D341Med (cell line): ENCODE data around the gene BRI3.

Experiments used
- DNase-seq: peaks from one replicate; pipeline ENCODE4 v3.0.0; 2012; ENCODE audit warnings: low spot score

BRI3 gene

DNA sequence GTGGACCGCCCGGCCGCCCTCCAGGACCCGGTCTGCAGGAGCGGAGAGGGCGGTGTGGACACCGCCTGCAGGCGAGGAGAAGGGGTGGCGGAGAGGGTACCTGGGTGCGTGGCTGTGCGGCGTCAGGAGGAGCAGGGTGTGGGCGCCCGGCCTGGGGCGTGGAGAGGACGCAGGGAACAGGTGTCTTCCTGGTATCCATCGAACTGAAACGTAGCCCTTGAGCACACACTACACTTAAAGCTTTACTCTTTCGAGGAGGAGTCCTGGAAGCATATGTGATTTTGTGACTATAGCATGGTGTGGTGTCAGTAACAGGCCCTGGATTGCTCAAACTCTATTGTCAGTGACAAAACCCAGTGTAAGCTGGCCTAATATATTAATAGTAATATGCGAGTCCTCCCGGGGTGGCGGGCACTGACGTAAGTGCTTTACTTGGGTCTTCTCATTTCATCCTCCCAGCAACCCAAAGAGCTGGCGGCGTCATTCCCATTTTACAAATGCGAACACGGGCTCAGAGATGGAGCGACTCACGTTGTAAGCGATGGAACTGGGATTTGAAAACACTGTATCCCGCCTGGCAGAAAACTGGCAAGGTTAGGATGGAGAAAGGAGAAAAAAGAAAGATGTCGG lies 28.9 kb upstream of the BRI3 start:
- no peak for DNase-seq

DNA sequence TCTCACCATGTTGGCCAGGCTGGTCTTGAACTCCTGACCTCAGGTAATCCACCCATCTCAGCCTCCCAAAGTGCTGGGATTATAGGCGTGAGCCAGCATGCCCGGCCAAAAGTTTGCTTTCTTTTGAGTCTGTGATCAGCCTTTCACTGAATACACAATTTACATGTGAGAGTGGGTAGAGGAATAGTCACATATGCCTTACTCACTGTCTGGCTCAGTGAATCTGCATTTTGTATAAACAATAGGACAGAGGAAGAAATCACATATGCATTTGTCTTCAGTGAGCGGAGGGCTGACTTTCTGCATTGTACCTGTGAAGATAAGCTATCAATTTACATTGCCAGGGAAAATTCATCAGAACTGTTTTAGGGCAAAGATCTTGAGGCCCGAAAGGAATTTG lies 27.0 kb upstream of the BRI3 start:
- DNase-seq: no peak

DNA sequence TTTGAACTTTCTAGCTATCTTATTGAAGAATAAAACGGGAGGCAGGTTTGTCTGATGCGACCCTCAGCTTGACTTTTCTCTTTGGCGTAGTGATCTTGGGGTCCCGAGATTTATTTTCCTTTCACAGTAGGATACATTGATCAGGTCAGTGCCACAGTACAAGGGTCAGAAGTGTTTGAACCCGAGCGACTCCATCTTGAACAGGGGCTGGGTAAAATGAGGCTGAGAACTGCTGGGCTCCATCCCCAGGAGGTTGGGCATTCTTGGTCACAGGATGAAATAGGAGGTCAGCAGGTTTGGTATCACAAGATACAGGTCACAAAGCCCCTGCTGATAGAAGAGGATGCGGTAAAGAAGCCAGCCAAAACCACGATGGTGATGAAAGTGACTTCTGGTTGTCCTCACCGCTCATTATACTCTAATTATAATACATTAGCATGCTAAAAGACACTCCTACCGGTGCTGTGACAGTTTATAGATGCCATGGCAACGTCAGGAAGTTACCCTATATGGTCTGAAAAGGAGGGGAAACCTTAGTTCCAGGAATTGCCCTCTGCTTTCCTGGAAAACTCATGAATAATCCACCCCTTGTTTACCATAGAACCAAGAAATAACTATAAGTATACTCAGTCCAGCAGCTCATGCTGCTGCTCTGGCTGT lies 26.4 kb upstream of the BRI3 start:
- no peak for DNase-seq

DNA sequence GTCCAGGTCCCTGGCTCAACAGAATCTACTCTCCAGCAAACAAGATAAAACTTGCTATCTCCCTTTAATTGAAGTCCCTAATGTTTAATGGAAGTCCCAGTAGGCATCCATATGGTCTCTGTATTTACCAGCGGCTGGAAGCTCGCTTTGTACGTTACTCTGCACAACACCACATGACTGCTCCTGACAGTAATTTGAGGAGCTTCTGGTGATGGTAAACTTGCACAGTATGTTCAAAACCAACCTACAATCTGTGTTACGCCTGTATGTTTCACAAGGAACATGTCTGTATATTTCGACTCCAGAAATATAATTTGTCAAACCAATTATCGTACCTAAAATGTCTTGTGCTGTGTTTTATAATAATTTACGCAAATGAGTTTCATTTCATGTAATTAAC lies 25.1 kb upstream of the BRI3 start:
- no peak for DNase-seq

DNA sequence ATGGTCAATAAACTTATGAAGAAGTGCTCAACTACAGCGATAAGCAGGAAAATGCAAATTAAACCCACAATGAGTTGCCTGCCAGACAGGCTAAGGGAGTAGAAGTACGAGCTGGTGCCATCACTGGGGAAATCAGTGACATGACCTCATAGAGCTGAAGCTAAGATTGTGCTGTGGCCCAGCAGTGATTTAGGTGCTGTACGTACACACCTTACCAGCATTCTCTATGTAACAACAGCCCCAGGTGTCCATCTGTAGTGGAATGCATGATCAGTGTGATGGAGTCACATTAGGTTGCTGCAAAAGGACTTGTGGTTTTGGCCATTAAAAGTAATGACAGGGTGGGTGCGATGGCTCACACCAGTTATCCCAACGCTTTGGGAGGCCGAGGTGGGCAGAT lies 23.8 kb upstream of the BRI3 start:
- DNase-seq: no peak

DNA sequence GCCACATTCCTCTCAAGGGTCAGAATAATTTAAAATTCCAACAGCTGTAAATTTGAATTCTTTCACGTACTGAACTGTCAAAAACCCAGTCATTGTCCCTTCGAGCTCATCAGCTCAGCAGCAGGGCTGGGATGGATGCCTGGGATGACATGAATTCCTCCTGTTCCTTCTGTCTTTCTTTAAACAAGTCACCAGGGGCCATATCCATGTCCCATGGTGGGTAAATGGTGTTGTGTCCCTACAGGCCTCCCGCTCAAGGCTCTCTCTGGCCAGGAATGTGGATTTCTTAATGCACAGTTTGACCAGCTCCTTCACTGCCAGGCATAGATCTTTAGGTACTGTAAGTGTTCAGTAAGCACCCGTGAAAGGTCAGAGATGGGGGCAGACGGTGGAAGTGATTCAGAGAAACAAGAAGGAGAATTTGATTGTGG lies 15.6 kb upstream of the BRI3 start:
- no peak for DNase-seq

DNA sequence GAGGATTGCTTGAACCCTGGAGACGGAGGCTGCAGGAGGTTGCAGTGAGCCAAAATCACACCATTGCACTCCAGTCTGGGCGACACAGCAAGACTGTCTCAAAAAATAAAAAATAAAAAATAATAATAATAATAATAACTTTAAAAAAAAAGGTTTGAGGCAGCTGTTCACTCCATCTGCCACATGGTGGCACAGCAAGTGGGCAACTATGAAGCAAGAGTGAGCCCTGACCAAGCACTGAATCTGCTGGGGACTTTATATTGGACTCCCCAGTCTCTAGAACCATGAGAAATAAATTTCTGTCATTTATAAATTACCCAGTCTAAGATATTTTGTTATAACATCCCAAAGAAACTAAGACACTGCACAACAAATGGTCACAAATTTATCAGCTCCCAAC lies 14.6 kb upstream of the BRI3 start:
- no peak for DNase-seq

DNA sequence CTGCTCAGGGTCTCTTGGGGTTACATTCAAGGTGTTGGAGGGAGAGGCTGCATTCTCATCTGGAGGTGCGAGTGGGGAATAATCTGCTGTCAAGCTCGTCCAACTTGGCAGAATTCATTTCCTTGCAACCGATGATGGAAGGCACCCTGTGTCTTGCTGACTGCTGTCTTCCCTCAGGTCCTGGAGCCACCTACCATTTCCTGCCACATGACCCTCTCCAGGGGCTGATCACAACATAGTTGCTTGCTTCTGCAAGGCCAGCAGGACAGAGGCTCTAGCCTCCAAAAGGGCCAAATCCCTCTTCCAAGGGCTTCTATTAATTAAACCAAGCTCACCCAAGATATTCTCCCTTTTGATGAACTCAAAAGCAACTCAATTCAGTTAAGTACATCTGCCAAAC lies 14.2 kb upstream of the BRI3 start:
- no peak for DNase-seq

DNA sequence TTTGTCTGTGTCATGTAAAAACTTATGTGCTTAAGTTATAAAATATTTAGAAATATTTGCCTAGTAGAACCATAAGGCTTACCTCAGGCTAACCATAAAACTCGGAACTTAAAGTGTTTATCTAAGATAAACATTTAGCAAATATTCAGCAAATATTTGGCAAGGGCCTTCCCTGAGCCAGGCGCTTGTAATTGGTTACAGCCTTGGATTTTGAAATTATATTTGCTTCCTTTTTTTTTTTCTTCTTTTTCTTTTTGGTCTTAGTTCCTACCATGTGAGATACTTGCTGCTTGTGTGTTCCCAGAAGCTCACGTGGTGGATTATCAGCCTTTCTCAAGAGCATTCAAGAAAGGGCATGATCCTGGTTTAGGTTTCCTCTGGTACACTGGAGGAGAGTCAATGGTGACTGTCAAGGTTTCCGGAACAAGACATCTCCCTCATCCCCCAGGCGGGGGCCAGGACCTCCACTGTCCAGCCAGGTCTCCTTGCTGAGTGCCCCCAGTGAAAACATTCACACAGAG lies 5.2 kb upstream of the BRI3 start:
- no peak for DNase-seq

DNA sequence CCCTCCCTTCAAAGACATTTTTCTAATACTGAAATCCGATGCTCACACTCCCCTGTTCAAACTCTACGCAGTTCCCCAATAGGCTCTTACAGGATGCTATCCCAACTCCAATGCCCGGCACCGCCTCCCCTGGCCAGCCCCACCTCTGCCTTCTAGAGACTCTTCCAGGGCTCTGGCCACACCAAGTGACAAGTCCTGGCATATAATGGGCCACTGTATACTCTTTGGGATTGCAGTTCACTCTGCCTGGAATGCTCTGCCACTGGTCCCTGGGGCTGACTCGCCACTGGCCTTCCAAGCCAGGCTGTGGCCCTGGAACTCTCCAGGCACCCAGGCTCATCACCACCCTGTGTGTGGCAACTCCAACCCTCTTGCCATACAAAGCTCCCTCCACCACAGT lies 3.1 kb upstream of the BRI3 start:
- DNase-seq: no peak

DNA sequence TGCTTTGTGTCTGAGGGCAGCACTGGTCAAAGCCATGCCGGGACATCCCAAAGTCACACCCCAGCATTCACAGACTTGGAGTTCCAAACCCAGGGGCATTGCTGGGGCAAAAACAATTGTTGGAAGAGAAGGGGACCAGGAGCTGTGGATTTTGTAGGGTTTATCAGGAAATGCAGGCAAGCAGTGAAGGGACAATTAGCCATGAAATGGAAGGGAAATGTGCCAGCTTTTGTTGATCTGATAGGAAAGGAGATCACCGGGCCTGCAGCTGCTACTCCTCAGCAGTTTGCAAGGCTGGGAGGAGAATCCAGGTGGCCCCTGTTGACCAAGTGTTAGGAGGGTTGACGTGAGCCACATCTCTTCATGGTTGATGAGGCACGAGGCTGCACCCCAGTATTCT lies 2.5 kb upstream of the BRI3 start:
- no peak for DNase-seq

DNA sequence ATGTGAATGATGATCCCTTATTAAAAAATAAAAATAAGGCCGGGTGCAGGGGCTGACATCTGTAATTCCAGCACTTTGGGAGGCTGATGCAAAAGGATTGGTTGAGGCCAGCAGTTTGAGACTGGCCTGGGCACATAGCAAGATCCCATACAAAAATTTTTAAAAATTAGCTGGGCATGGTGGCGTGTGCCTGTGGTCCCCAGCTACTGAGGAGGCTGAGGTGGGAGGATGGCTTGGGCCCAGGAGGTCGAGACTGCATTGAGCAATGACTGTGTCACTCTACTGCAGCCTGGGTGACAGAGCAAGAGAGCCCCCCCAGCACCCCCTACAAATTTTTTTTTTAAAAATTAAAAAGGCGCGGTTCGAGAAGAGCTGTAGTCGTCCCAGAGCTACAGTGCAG lies 1.2 kb upstream of the BRI3 start:
- no peak for DNase-seq

DNA sequence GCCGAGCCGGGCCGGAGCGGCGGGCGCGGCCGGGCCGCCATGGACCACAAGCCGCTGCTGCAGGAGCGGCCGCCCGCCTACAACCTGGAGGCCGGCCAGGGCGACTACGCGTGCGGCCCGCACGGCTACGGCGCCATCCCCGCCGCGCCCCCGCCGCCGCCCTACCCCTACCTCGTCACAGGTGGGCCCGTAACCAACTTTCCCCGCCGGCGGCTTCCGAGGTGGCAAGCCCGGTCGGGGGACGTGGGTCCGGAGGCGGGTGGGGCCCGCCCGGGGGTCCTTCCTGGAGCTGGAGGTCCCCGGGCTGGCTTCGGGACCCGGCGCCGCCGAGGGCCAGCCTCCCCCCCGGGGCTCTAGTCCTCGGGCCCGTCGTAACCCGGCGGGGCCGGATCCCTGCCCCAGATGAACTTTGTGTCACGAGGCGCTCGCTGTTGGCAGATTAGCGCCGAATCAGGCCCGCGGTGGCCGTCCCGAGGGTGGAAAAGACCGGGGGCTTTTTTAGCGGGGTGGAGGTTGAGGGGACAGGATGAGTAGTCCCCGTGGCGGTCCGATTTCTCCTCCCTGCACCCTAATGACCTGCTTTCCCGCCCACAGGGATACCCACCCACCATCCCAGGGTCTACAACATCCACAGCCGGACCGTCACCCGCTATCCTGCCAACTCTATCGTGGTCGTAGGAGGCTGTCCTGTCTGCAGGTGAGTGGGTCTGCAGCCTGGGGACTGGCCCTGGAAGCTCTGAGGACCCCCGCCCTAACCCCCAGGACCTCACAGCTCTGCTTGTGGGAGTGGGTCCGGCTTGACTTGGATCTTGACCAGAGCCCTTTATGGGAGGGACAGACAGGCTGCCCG lies 496 bp downstream of the BRI3 start:
- DNase-seq: peak; percentile 70

DNA sequence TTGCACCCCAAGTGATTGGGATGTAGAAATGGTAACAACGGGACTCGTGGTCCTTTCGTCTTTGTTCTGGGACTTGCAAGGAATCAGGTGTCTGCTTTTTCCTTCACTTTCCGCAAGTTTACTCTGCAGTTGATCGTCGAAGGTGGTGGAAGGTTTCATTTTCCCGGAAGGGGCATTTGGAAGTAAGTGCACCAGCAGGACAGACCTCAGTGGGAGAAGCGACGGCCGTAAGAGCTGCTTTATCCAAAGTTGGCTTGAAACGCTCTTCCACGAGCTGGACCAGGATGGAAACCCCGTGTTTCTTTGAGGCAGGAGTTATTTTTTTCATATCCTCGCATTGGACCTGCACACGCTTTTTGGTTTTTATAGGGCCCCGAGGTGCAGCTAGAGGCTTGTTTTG lies 1.2 kb downstream of the BRI3 start:
- DNase-seq: no peak

DNA sequence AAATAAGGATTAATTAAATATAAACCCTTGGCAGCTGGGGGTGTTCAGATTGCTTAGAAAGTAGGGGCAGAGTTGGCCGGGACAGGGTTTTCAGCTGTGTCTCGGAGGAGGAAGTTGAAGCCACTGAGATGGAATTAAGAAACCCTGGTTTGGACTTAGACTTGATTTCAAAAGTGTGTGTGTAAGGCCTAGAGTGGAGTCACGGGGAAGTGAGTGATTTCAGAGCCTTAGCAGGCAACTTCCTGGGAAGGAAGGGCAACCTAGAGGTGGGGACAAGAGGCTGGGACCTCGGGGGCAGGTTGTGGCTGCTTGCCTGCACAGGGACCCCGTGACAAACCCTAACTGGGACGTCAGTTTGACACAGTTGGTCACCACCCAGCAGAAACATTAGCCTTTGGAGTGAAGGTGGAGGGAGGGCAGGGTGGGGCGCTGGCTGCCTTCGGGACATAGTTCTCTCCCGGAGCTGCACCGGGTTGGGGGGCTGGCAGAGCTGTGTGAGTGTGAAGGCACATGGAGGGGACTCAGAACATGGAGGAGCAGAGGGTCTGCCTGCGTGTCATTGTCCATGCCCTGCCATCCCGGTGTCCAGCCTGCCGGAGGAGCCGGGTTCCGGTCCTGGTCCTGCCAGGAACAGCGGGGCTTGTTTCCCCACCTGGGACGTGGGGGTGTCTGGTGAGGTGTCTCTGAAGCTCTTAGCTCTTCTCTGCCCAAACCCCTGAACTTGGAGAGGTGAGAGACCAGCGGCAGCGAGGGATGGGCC lies 1.8 kb downstream of the BRI3 start:
- no peak for DNase-seq

DNA sequence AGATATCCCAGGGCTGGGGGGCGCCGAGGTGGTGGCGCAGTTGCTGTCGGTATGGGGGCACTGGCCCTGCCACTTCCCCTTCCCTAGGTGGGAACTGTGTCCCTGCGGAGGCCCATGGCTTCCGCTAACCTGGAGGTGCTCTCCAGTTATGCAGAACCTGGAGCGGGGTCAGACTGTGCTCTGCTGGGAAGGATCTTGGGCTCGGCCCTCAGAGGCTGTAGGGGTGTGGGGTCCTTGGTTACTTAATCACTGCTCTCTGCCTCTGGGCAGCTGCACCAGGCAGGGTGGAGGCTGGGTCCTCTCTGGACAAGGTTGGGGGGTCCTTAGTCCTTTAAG lies 2.4 kb downstream of the BRI3 start:
- no peak for DNase-seq

DNA sequence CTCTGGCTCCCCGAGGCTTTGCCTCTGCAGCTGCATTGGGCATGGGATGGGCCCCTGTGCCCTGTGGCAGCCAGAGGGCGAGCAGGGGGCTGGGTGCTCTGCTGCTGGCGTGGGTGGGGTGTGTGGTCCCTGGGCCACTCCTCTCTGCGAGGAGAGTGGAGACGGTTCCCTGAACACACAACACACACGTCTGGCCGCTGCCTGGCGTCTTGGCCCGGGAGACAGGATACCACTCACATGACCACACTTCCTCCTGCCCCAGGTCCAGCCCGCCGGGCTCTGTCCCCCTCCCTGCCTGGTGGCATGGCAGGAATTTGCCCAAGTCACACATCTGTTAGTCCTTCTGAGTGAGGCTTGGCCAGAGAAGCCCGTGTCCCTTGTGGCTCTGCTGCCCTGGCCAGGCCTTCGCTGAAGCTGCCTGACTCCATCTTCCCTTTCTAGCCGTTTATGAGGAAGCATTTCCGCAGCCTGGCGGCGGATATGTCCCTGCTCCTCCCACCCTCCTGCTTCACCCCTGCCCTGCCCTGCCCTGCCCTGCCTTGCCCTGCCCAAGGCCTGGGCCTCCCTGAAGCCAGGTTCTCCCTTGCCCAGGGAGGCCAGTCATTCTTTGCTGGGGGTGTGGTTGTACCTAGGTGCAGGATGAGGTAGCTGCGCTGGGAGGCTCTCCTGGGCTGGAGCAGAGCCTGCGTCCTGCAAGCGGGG lies 3.0 kb downstream of the BRI3 start:
- no peak for DNase-seq

DNA sequence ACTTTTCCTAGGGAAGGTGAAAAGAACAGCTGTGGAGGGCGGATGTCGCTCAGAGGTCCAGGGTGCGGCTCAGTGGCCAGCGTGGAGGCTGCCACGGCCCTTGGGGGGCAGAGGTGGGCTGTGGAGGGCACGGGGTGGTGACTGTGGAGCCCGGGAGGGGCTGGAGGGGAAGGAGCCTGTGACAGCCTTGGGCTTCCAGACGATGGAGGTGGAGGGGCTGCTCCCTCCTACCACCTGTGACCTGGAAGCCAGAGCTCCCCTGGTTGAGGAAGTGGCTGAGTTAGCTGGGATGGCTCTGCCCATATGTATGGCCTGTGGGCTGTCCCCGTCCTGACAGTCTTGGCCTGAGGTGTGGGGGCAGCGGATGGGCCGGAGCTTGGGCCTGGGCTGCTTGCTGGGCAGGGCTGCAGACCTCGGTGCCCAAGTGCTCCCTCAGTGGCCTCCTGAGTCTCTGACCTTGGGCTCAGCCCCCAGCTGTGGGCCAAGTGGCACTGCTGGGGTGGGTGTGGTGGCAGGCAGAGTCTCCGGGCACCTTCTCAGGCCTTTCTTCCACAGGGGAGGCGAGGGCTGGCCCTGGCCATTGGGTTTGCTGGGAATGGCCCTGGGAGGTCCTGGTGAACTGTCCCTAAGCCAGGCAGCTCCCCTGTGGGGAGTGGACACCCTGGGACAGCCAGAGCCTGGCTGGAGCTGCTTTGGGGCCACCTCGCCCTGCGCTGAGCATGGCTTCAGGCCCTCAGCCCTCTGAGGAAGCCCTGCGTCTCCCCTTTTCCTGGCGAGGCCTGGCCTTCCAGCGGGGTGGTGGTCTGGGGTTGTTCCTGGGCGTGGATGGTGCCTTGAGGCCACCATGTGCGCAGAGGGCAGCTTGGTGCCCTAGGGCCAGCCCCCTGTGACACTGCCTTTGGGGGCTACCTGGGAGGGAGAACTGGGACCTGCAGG lies 3.9 kb downstream of the BRI3 start:
- no peak for DNase-seq

DNA sequence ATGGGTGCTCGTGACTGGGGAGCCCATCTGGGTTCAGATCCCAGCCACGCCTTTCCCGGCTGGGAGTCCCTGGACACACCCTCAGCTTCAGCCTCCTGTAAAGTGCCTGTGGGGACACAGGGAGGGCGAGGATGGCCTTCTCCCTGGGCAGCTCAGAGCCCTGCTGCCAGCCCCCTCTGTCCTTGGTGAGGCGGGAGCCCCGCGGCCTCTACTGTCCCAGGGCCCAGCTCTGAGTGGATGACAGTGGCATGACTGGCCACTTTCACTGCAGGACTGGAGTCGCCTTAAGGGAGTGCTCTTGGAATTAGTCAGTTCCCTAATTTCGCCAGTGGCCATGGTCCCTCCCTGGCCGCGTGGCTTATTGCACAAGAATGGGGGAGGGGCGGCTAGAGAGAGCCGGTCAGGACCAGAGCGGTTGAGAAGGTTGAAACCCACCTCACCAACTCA lies 4.6 kb downstream of the BRI3 start:
- no peak for DNase-seq

DNA sequence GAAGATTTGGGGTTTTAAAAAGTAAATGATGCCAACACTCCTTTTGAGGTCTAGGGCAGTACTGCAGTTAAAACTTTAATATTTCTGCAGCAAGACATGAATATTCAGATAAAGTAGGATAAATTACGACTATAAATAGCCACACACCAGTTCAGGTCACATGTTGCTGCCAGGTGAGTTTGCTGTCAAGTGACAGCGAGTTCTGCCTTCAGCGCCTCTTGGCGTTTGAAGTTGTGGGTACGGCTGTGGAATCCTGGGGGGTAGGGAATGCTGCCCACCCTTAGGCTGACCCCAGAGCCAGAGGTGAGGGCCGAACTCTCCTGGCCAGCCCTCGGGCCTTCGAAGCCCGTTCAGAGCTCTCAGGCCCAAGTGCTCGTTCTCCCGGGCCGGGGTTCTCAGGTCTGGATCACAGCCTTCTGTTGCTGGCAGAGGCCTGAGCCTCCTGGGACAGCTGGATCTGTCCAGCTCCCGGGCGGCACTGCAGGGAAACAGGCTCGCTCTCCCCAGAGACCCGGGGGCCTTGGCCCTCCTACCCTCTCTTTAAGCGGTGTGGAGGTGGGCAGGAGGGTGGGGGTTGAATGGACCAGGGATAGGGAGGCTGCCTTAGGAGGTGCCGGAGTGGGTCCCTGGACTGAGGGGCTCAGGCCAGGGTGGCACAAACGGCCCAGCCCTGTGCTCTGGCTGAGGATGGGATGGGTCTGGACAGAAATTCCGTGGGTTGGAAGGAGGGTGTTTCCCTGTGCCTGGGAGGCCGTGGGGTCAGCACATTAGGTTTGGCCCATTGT lies 5.4 kb downstream of the BRI3 start:
- peak; percentile 27 for DNase-seq
